ENCODE results near the gene ANO3.

Gene ANO3

DNA sequence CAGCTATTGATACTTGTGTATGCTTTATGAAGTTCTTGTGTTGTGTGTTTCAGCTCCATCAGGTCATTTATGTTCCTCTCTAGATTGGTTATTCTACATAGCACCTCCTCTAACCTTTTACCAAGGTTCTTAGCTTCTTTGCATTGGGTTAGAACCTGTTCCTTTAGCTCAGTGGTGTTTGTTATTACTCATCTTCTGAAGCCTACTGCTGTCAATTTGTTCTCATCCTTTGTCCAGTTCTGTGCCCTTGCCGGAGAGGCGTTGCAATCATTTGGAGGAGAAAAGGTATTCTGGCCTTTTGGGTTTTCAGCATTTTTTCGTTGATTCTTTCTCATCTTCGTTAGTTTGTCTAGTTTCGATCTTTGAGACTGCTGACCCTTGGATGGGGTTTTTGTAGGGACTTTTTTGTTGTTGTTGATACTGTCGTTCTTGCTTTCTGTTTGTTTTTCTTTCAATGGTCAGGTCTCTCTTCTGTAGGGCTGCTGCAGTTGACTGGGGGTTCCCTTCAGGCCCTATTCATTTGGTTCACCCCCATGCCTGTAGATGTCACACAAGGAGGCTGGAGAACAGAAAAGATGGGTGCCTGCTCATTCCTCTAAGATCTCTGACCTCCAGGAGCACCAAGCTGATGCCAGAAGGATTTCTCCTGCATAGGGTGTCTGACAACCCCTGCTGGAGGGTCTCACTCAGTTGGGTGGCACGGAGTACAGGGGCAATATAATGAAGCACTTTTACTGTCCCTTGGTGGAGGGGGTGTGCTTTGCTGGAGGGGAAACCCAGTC lies 276.0 kb downstream of the ANO3 start:
- TF ChIP-seq, protein P1, sequence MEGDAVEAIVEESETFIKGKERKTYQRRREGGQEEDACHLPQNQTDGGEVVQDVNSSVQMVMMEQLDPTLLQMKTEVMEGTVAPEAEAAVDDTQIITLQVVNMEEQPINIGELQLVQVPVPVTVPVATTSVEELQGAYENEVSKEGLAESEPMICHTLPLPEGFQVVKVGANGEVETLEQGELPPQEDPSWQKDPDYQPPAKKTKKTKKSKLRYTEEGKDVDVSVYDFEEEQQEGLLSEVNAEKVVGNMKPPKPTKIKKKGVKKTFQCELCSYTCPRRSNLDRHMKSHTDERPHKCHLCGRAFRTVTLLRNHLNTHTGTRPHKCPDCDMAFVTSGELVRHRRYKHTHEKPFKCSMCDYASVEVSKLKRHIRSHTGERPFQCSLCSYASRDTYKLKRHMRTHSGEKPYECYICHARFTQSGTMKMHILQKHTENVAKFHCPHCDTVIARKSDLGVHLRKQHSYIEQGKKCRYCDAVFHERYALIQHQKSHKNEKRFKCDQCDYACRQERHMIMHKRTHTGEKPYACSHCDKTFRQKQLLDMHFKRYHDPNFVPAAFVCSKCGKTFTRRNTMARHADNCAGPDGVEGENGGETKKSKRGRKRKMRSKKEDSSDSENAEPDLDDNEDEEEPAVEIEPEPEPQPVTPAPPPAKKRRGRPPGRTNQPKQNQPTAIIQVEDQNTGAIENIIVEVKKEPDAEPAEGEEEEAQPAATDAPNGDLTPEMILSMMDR (IDR thresholded peaks at IDR 0.05; ENCODE audit: low read depth, low read length, poor library complexity, severe bottlenecking), result no peak
- TF ChIP-seq EZH2phosphoT487 (IDR thresholded peaks at IDR 0.05; ENCODE audit: borderline replicate concordance, low read length), result no peak
- Histone ChIP-seq H3K4me3 (ENCODE audit: low read length) (no peak overlapping the region), H3K4me2 (ENCODE audit: low read length) (no peak overlapping the region), H3K9me2 (replicated peaks; ENCODE audit: control insufficient read depth, low read length) (no peaks in the 10 kb centered on the region), H3K36me3 (ENCODE audit: control insufficient read depth, low read length) (no peaks in the 10 kb centered on the region), H3K4me1 (ENCODE audit: control insufficient read depth, low read length) (no peaks in the 10 kb centered on the region), H3K79me2 (ENCODE audit: control insufficient read depth, low read length) (no peaks in the 10 kb centered on the region), H3K9me3 (ENCODE audit: control insufficient read depth, insufficient read depth, low read length) (no peaks in the 10 kb centered on the region), H3K27ac (ENCODE audit: low read depth, low read length) (no peak overlapping the region), H3K27me3 (ENCODE audit: control insufficient read depth, low read length) (no peaks in the 10 kb centered on the region), H3F3A (ENCODE audit: control insufficient read depth, insufficient read depth) (no peaks in the 10 kb centered on the region), H4K20me1 (ENCODE audit: control insufficient read depth, insufficient read depth, low read depth, low read length) (no peaks in the 10 kb centered on the region)

DNA sequence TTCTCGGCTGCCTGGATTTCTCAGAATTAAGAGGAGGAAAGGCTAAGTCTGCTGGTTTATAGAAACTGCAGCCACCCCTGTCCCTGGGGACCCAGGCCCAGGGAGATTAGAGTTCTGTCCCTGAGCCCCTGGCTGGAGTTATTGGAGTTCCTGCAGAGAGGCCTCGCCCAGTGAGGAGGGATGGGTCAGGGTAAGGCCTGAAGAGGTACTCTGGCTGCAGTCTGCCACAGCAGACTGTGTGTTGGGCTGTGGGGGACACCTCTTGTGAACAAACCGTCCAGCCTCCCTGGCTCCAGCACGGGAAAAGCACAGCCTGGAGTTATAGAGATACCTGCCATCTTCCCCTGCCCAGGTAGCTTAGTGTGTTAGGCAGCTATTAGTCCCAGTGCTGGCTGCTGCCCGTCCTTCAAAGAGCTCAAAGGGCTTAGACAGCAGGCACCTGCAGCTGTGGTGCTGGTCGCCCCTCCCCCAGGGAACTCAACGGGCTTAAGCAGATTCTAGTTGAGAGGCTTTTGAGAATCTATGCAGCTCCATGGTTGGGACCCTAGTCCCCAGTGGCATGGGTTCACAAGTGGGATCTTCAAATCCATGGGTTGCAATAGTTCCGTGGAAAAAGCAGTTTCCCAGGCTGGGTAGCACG lies 276.7 kb downstream of the ANO3 start:
- Histone ChIP-seq H3K79me2 (ENCODE audit: control insufficient read depth, low read length) (no peaks in the 10 kb centered on the region), H3F3A (ENCODE audit: control insufficient read depth, insufficient read depth) (no peaks in the 10 kb centered on the region), H3K4me3 (ENCODE audit: low read length) (no peak overlapping the region), H3K4me1 (ENCODE audit: control insufficient read depth, low read length) (no peaks in the 10 kb centered on the region), H3K9me2 (replicated peaks; ENCODE audit: control insufficient read depth, low read length) (no peaks in the 10 kb centered on the region), H3K27ac (ENCODE audit: low read depth, low read length) (no peak overlapping the region), H3K36me3 (ENCODE audit: control insufficient read depth, low read length) (no peaks in the 10 kb centered on the region), H4K20me1 (ENCODE audit: control insufficient read depth, insufficient read depth, low read depth, low read length) (no peaks in the 10 kb centered on the region), H3K4me2 (ENCODE audit: low read length) (no peak overlapping the region), H3K9me3 (ENCODE audit: control insufficient read depth, insufficient read depth, low read length) (no peaks in the 10 kb centered on the region), H3K27me3 (ENCODE audit: control insufficient read depth, low read length) (no peaks in the 10 kb centered on the region)
- TF ChIP-seq EZH2phosphoT487 (IDR thresholded peaks at IDR 0.05; ENCODE audit: borderline replicate concordance, low read length), result no peak
- TF ChIP-seq, protein P1 (IDR thresholded peaks at IDR 0.05; ENCODE audit: low read depth, low read length, poor library complexity, severe bottlenecking), result no peak

- Histone ChIP-seq H3K27ac (ENCODE audit: low read depth, low read length) (no peak overlapping the region), H3F3A (ENCODE audit: control insufficient read depth, insufficient read depth) (no peaks in the 10 kb centered on the region), H4K20me1 (ENCODE audit: control insufficient read depth, insufficient read depth, low read depth, low read length) (no peaks in the 10 kb centered on the region), H3K9me2 (replicated peaks; ENCODE audit: control insufficient read depth, low read length) (no peaks in the 10 kb centered on the region), H3K36me3 (ENCODE audit: control insufficient read depth, low read length) (no peaks in the 10 kb centered on the region), H3K4me2 (ENCODE audit: low read length) (no peak overlapping the region), H3K27me3 (ENCODE audit: control insufficient read depth, low read length) (no peaks in the 10 kb centered on the region), H3K4me1 (ENCODE audit: control insufficient read depth, low read length) (no peaks in the 10 kb centered on the region), H3K79me2 (ENCODE audit: control insufficient read depth, low read length) (no peaks in the 10 kb centered on the region), H3K9me3 (ENCODE audit: control insufficient read depth, insufficient read depth, low read length) (no peaks in the 10 kb centered on the region), H3K4me3 (ENCODE audit: low read length) (no peak overlapping the region)
- no peak for TF ChIP-seq EZH2phosphoT487 (IDR thresholded peaks at IDR 0.05; ENCODE audit: borderline replicate concordance, low read length)
- TF ChIP-seq, protein P1 (IDR thresholded peaks at IDR 0.05; ENCODE audit: low read depth, low read length, poor library complexity, severe bottlenecking), result no peak
These were observed 281.8 kb downstream of the ANO3 start for GRCh38 chr11:26613759-26614158.
